ENCODE measurements around the gene MERTK. TPM values are rescaled to one million over a fixed set of nuclear protein-coding genes. Genes with fewer than 3 reads are reported as not detected.
A peak's percentile ranks its signal among the peaks of the same experiment; 100 is the strongest.

MERTK gene
- total and polyA plus RNA-seq, 2 of the 13 experiments (the other 11 are each of a cell fraction or from before 2014, with no cell fraction given): 37.3 to 44.7 TPM

DNA sequence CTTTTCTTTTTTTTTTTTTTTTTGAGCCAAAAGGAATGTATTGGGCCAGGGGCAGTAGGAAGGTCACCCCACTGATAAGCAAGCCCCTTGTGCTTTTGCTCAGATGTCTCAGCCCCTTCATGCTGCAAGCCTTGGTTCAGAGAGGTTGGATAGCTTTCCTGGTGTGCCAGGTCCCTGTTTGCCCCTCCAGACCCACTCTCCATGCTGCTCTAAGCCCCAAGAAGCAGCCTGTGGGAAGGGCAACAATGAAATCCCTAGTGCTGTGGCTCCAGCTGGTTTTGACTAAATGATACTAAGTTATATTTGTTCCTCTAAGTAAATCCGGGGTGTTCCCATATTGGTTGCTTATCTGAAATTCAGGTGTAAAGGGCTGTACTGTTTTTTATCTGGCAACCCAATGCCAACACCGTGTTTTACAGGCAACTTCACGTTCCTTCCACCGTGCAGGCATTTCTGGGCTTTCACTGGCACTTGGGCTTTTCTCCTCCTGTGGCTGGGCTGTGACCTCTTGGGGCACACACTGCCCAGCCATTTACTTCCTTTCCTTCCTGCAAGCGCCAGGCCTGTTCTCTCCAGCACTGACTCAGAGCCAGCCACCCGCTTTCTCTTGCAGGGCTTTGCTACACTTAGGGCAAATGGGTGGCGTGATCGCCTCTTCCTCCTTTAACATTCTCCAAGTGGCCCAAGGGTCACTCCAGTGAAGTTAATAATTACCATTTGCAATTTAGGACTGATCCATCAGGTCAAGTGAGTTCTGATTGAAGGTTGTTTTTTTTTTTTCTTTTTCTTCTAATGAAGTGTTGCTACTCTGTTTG is 21.6 kb downstream of the MERTK start (continued):
- TF ChIP-seq, protein P1, sequence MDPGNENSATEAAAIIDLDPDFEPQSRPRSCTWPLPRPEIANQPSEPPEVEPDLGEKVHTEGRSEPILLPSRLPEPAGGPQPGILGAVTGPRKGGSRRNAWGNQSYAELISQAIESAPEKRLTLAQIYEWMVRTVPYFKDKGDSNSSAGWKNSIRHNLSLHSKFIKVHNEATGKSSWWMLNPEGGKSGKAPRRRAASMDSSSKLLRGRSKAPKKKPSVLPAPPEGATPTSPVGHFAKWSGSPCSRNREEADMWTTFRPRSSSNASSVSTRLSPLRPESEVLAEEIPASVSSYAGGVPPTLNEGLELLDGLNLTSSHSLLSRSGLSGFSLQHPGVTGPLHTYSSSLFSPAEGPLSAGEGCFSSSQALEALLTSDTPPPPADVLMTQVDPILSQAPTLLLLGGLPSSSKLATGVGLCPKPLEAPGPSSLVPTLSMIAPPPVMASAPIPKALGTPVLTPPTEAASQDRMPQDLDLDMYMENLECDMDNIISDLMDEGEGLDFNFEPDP (CRISPR knock-in tag; conservative IDR thresholded peaks at IDR 0.05): no peak
- no peak for TF ChIP-seq NFYC (CRISPR knock-in tag; IDR thresholded peaks at IDR 0.05)
- TF ChIP-seq ATF1 (CRISPR knock-in tag; IDR thresholded peaks at IDR 0.05): no peak
- TF ChIP-seq ZNF781 (CRISPR knock-in tag; IDR thresholded peaks at IDR 0.05; ENCODE audit: borderline replicate concordance, not compliant biosample characterization): peak; percentile 36
- TF ChIP-seq RFX3 (CRISPR knock-in tag; IDR thresholded peaks at IDR 0.05): no peak
- TF ChIP-seq TEAD3 (CRISPR knock-in tag; optimal IDR thresholded peaks at IDR 0.05; ENCODE audit: borderline replicate concordance): peak; percentile 59
- TF ChIP-seq KLF11 (CRISPR knock-in tag; IDR thresholded peaks at IDR 0.05): 0 out of 2 replicates have a peak, but pooled peaks have one; percentile 35
- 0 out of 2 replicates have a peak, but pooled peaks have one; percentile 47 for TF ChIP-seq RARG (CRISPR knock-in tag; IDR thresholded peaks at IDR 0.05; ENCODE audit: low read depth)
- TF ChIP-seq, protein P2, sequence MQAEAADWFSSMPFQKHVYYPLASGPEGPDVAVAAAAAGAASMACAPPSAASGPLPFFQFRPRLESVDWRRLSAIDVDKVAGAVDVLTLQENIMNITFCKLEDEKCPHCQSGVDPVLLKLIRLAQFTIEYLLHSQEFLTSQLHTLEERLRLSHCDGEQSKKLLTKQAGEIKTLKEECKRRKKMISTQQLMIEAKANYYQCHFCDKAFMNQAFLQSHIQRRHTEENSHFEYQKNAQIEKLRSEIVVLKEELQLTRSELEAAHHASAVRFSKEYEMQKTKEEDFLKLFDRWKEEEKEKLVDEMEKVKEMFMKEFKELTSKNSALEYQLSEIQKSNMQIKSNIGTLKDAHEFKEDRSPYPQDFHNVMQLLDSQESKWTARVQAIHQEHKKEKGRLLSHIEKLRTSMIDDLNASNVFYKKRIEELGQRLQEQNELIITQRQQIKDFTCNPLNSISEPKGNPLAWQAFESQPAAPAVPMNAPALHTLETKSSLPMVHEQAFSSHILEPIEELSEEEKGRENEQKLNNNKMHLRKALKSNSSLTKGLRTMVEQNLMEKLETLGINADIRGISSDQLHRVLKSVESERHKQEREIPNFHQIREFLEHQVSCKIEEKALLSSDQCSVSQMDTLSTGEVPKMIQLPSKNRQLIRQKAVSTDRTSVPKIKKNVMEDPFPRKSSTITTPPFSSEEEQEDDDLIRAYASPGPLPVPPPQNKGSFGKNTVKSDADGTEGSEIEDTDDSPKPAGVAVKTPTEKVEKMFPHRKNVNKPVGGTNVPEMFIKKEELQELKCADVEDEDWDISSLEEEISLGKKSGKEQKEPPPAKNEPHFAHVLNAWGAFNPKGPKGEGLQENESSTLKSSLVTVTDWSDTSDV (CRISPR knock-in tag; IDR thresholded peaks at IDR 0.05): 0 out of 2 replicates have a peak, but pooled peaks have one; percentile 60
- TF ChIP-seq POLR2AphosphoS5 (IDR thresholded peaks at IDR 0.05; ENCODE audit: low read depth, low read length): peak; percentile 96
- TF ChIP-seq KDM5B (CRISPR knock-in tag; IDR thresholded peaks at IDR 0.05; ENCODE audit: borderline replicate concordance): peak; percentile 13; the same call in 1 of the 2 replicates
- no peak for TF ChIP-seq U2AF1 (optimal IDR thresholded peaks at IDR 0.05; ENCODE audit: low read depth, low read length)
- TF ChIP-seq DDIT3 (CRISPR knock-in tag; IDR thresholded peaks at IDR 0.05): no peak
- TF ChIP-seq HDAC1 (CRISPR knock-in tag; IDR thresholded peaks at IDR 0.05): peak; percentile 85
- 0 out of 2 replicates have a peak, but pooled peaks have one; percentile 44 for TF ChIP-seq BORCS8-MEF2B (CRISPR knock-in tag; IDR thresholded peaks at IDR 0.05)
- peak; percentile 15; the same call in 1 of the 2 replicates for TF ChIP-seq ZNF333 (CRISPR knock-in tag; IDR thresholded peaks at IDR 0.05; ENCODE audit: borderline replicate concordance)
- 0 out of 2 replicates have a peak, but pooled peaks have one; percentile 39 for TF ChIP-seq ZC3H4 (CRISPR knock-in tag; IDR thresholded peaks at IDR 0.05; ENCODE audit: borderline replicate concordance)
- TF ChIP-seq ZSCAN25 (CRISPR knock-in tag; IDR thresholded peaks at IDR 0.05): no peak
- peak; percentile 71; the same call in 1 of the 2 replicates for TF ChIP-seq TFE3 (CRISPR knock-in tag; IDR thresholded peaks at IDR 0.05)
- TF ChIP-seq ZNF205 (CRISPR knock-in tag; IDR thresholded peaks at IDR 0.05): peak; percentile 75
- no peak for TF ChIP-seq FOXA1 (IDR thresholded peaks at IDR 0.05)
- TF ChIP-seq FOXA1 (CRISPR knock-in tag; IDR thresholded peaks at IDR 0.05): no peak; the same call in 1 of the 2 replicates
- peak; percentile 47; the same call in 1 of the 2 replicates for TF ChIP-seq ZNF263 (CRISPR knock-in tag; IDR thresholded peaks at IDR 0.05)
- peak; percentile 60 for TF ChIP-seq GFI1 (CRISPR knock-in tag; IDR thresholded peaks at IDR 0.05; ENCODE audit: borderline replicate concordance)
- TF ChIP-seq ZFY (CRISPR knock-in tag; IDR thresholded peaks at IDR 0.05): peak; percentile 88
